DOHH2 (cell line): Measurements from ENCODE around the gene WDR62.

Source experiments
- H3F3A ChIP-seq: fragments of 200-600 bp; sonication (generic), shearing (Covaris generic); 2 replicates; pipeline ENCODE4 v1.6.0; 2016; ENCODE audit warnings: antibody characterized with exemption, mild to moderate bottlenecking; ENCODE audit not compliant: control insufficient read depth, insufficient read depth
- H3K27ac ChIP-seq: fragments of 200-600 bp; sonication (generic); 2 replicates; pipeline ENCODE4 v1.5.1; 2014; ENCODE audit warnings: low read depth, mild to moderate bottlenecking, low read length, moderate library complexity
- H3K27me3 ChIP-seq: fragments of 200-600 bp; sonication (generic); 2 replicates; pipeline ENCODE4 v1.6.1; 2014; ENCODE audit warnings: mild to moderate bottlenecking, low read length, mixed read lengths; ENCODE audit not compliant: control insufficient read depth
- H3K36me3 ChIP-seq: fragments of 200-600 bp; sonication (generic); 2 replicates; pipeline ENCODE4 v1.6.1; 2014; ENCODE audit warnings: mild to moderate bottlenecking, low read length, moderate library complexity, mixed read lengths; ENCODE audit not compliant: control insufficient read depth
- H3K4me1 ChIP-seq: fragments of 200-600 bp; sonication (generic); 2 replicates; pipeline ENCODE4 v1.6.1; 2014; ENCODE audit warnings: mild to moderate bottlenecking, low read length, mixed read lengths; ENCODE audit not compliant: control insufficient read depth
- H3K4me2 ChIP-seq: fragments of 200-600 bp; sonication (generic); 2 replicates; pipeline ENCODE4 v1.6.0; 2014; ENCODE audit warnings: mild to moderate bottlenecking, low read length, moderate library complexity
- H3K4me3 ChIP-seq: fragments of 200-600 bp; sonication (generic); 2 replicates; pipeline ENCODE4 v1.5.1; 2014; ENCODE audit warnings: mild to moderate bottlenecking, low read length, mixed read lengths
- H3K79me2 ChIP-seq: fragments of 200-600 bp; sonication (generic); 2 replicates; pipeline ENCODE4 v1.6.1; 2014; ENCODE audit warnings: mild to moderate bottlenecking, low read length, mixed read lengths; ENCODE audit not compliant: control insufficient read depth
- H3K9me2 ChIP-seq: fragments of 200-600 bp; sonication (generic); replicated peaks from 2 replicates; pipeline ENCODE4 v1.6.1; 2014; ENCODE audit warnings: mild to moderate bottlenecking, low read length, mixed read lengths; ENCODE audit not compliant: control insufficient read depth
- H3K9me3 ChIP-seq: fragments of 200-600 bp; sonication (generic); 2 replicates; pipeline ENCODE4 v1.6.1; 2014; ENCODE audit warnings: antibody characterized with exemption, low read length, mixed read lengths; ENCODE audit not compliant: control insufficient read depth, insufficient read depth
- H4K20me1 ChIP-seq: fragments of 200-600 bp; sonication (generic); 2 replicates; pipeline ENCODE4 v1.6.0; 2014; ENCODE audit warnings: low read depth, mild to moderate bottlenecking, antibody characterized with exemption, low read length, moderate library complexity; ENCODE audit not compliant: control insufficient read depth, insufficient read depth
- EZH2phosphoT487 ChIP-seq: fragments of 200-600 bp; sonication (generic); IDR thresholded peaks from 2 replicates; pipeline ENCODE4 v1.6.1; 2017; ENCODE audit warnings: borderline replicate concordance, mild to moderate bottlenecking, antibody characterized with exemption, low read length, moderate library complexity, mixed read lengths
- TF ChIP-seq, protein P1 (sequence below): fragments of 200-600 bp; sonication (generic); IDR thresholded peaks from one replicate; pipeline ENCODE4 v1.5.1; 2014; ENCODE audit warnings: antibody characterized with exemption, mild to moderate bottlenecking, low read depth, low read length; ENCODE audit not compliant: poor library complexity, severe bottlenecking

Gene WDR62

GRCh38 chr19:36041831-36042230 is 12.9 kb upstream of the WDR62 start:
- no peaks in the 10 kb centered on the region for H3K27me3 ChIP-seq
- H3K4me2 ChIP-seq, result no peak overlapping the region
- H3K36me3 ChIP-seq, result no peaks in the 10 kb centered on the region
- no peaks in the 10 kb centered on the region for H3F3A ChIP-seq
- no peak for TF ChIP-seq EZH2phosphoT487
- TF ChIP-seq, protein P1, sequence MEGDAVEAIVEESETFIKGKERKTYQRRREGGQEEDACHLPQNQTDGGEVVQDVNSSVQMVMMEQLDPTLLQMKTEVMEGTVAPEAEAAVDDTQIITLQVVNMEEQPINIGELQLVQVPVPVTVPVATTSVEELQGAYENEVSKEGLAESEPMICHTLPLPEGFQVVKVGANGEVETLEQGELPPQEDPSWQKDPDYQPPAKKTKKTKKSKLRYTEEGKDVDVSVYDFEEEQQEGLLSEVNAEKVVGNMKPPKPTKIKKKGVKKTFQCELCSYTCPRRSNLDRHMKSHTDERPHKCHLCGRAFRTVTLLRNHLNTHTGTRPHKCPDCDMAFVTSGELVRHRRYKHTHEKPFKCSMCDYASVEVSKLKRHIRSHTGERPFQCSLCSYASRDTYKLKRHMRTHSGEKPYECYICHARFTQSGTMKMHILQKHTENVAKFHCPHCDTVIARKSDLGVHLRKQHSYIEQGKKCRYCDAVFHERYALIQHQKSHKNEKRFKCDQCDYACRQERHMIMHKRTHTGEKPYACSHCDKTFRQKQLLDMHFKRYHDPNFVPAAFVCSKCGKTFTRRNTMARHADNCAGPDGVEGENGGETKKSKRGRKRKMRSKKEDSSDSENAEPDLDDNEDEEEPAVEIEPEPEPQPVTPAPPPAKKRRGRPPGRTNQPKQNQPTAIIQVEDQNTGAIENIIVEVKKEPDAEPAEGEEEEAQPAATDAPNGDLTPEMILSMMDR, result no peak
- no peak overlapping the region for H3K4me3 ChIP-seq
- no peaks in the 10 kb centered on the region for H4K20me1 ChIP-seq
- no peaks in the 10 kb centered on the region for H3K9me3 ChIP-seq
- no peaks in the 10 kb centered on the region for H3K4me1 ChIP-seq
- H3K79me2 ChIP-seq, result no peaks in the 10 kb centered on the region
- H3K9me2 ChIP-seq, result no peaks in the 10 kb centered on the region
- no peak overlapping the region for H3K27ac ChIP-seq

GRCh38 chr19:36043952-36044351 is 10.7 kb upstream of the WDR62 start:
- H3K9me3 ChIP-seq, result no peaks in the 10 kb centered on the region
- no peak for TF ChIP-seq EZH2phosphoT487
- TF ChIP-seq, protein P1, result no peak
- H3F3A ChIP-seq, result no peaks in the 10 kb centered on the region
- no peak overlapping the region for H3K4me2 ChIP-seq
- no peaks in the 10 kb centered on the region for H4K20me1 ChIP-seq
- H3K27ac ChIP-seq, result no peak overlapping the region
- no peaks in the 10 kb centered on the region for H3K79me2 ChIP-seq
- no peaks in the 10 kb centered on the region for H3K36me3 ChIP-seq
- no peak overlapping the region for H3K4me3 ChIP-seq
- H3K4me1 ChIP-seq, result no peaks in the 10 kb centered on the region
- H3K9me2 ChIP-seq, result no peaks in the 10 kb centered on the region
- no peaks in the 10 kb centered on the region for H3K27me3 ChIP-seq

GRCh38 chr19:36046443-36047050 is 8.2 kb upstream of the WDR62 start:
- Histone ChIP-seq H3K9me3 (no peaks in the 10 kb centered on the region), H3K4me1 (0 out of 2 replicates have a peak, but pooled peaks cover 2% of the 10 kb centered on the region), H3K27me3 (no peaks in the 10 kb centered on the region), H3K9me2 (no peaks in the 10 kb centered on the region), H4K20me1 (no peaks in the 10 kb centered on the region), H3K4me2 (no peak overlapping the region), H3K79me2 (no peaks in the 10 kb centered on the region), H3F3A (no peaks in the 10 kb centered on the region), H3K4me3 (no peak overlapping the region), H3K36me3 (no peaks in the 10 kb centered on the region), H3K27ac (no peak overlapping the region)
- TF ChIP-seq, protein P1, result no peak
- TF ChIP-seq EZH2phosphoT487, result no peak
